ENCODE data around the gene STPG2. TPM values are rescaled to one million over a fixed set of nuclear protein-coding genes. Genes with fewer than 3 reads are reported as not detected.
A peak's percentile ranks its signal among the peaks of the same experiment; 100 is the strongest.

STPG2 gene
- total and polyA plus RNA-seq, 2 of the 8 experiments (the other 6 are each of a cell fraction or from before 2014, with no cell fraction given): 0.03 TPM; not detected in 1

- ChIA-PET CTCF (ENCODE audit: partially characterized antibody) (no interaction called here), POLR2A (ENCODE audit: partially characterized antibody) (no interaction called here)
- no peak for FAIRE-seq
- Histone ChIP-seq H3K23me2 (ENCODE audit: low read depth, low read length) (no peaks in the 10 kb centered on the region; the same call in 1 of the 2 replicates), H3K79me2 (ENCODE audit: control insufficient read depth in 1 of 2, insufficient read depth in 2 of 2, low read length in 2 of 2) (no peaks in the 10 kb centered on the region), H3K4me3 (ENCODE audit: extremely low read depth in 1 of 4, insufficient read depth in 2 of 4, low read depth in 3 of 4, low read length in 4 of 4) (no peak overlapping the region), H3K79me1 (ENCODE audit: low read depth, low read length) (no peaks in the 10 kb centered on the region), H2AK5ac (ENCODE audit: low read depth, low read length) (no peak overlapping the region), H3K4me2 (ENCODE audit: insufficient read depth in 1 of 2, low read depth in 2 of 2, low read length in 2 of 2) (peak overlapping the region; percentile 15 to 47; a peak in 2 of 4 replicates), H3K56ac (replicated peaks; ENCODE audit: insufficient read length, low read depth, low read length) (no peak overlapping the region), H3K4ac (replicated peaks; ENCODE audit: insufficient read length, low read depth, low read length) (no peak overlapping the region), H2BK5ac (ENCODE audit: low read depth, low read length) (peak overlapping the region; percentile 86; the same call in 1 of the 2 replicates), H2AFZ (ENCODE audit: low read length) (peak overlapping the region; percentile 48), H3K36me3 (ENCODE audit: control insufficient read depth in 2 of 4, insufficient read depth in 4 of 4, low read length in 3 of 4) (no peaks in the 10 kb centered on the region), H3K14ac (ENCODE audit: insufficient read length) (no peak overlapping the region), H2BK15ac (ENCODE audit: low read length) (no peak overlapping the region), H3K27me3 (replicated peaks in 1 of 4; ENCODE audit: control insufficient read depth in 3 of 4, extremely low read depth in 1 of 4, insufficient read depth in 3 of 4, low read length in 3 of 4) (no peaks in the 10 kb centered on the region), H3K23ac (ENCODE audit: insufficient read length) (no peak overlapping the region), H3K4me1 (replicated peaks in 1 of 4; ENCODE audit: control insufficient read depth in 3 of 4, insufficient read depth in 4 of 4, low read length in 3 of 4) (peaks cover 0 to 16% (median 1%) of the 10 kb centered on the region in 4 experiments; a peak in 3 of 7 replicates), H3K9me3 (ENCODE audit: insufficient read depth in 2 of 2, low read depth in 1 of 2, low read length in 1 of 2) (no peaks in the 10 kb centered on the region), H3K18ac (ENCODE audit: extremely low read depth, low read length) (no peak overlapping the region), H2BK20ac (ENCODE audit: low read length) (no peak overlapping the region), H4K20me1 (replicated peaks in 1 of 2; ENCODE audit: control insufficient read depth in 1 of 2, insufficient read depth in 2 of 2, low read length in 2 of 2) (no peaks in the 10 kb centered on the region), H2BK12ac (ENCODE audit: low read depth, low read length) (no peak overlapping the region), H4K91ac (replicated peaks; ENCODE audit: insufficient read length, low read length) (no peak overlapping the region), H4K8ac (ENCODE audit: extremely low read depth, insufficient read depth, low read length) (no peak overlapping the region), H3K27ac (ENCODE audit: low read depth, low read length) (no peak overlapping the region), H2BK120ac (replicated peaks; ENCODE audit: low read depth, low read length) (peak overlapping the region; percentile 41), H3K9ac (replicated peaks in 1 of 4; ENCODE audit: extremely low read depth in 1 of 4, low read depth in 3 of 4, low read length in 3 of 4) (no peak overlapping the region), H4K5ac (ENCODE audit: insufficient read length, low read depth, low read length) (no peak overlapping the region)
- no peak for DNase-seq (ENCODE audit: low read depth in 1 of 2, low spot score in 2 of 2)
- WGBS, 2 experiments (ENCODE audit: extremely low coverage in 1 of 2, insufficient coverage in 1 of 2, insufficient read length in 1 of 2, insufficient replicate concordance in 2 of 2, low coverage in 1 of 2, low lambda C conversion rate in 2 of 2, missing lambda C conversion rate in 1 of 2): 43% methylated on average over 2 of the region's 2 CpGs; no CpG with 5 or more reads in 1 of the 2 experiments
- TF ChIP-seq TEAD4 (IDR thresholded peaks at IDR 0.05; ENCODE audit: low read depth, low read length): no peak
- no peak for TF ChIP-seq YY1 (IDR thresholded peaks at IDR 0.05; ENCODE audit: low read depth, low read length)
- no peak for TF ChIP-seq SP1 (IDR thresholded peaks at IDR 0.05; ENCODE audit: low read depth, low read length)
- no peak for TF ChIP-seq ASH2L (IDR thresholded peaks at IDR 0.05; ENCODE audit: low read length)
- no peak for TF ChIP-seq EP300 (IDR thresholded peaks at IDR 0.05; ENCODE audit: borderline replicate concordance in 1 of 2, low read depth in 2 of 2, low read length in 2 of 2)
- TF ChIP-seq JUN (IDR thresholded peaks at IDR 0.05; ENCODE audit: low read depth, low read length): no peak
- TF ChIP-seq SP2 (IDR thresholded peaks at IDR 0.05; ENCODE audit: low read length): no peak
- no peak for TF ChIP-seq CEBPB (IDR thresholded peaks at IDR 0.05; ENCODE audit: low read depth, low read length)
- TF ChIP-seq CHD2 (IDR thresholded peaks at IDR 0.05; ENCODE audit: low read length): no peak
- TF ChIP-seq TAF1 (IDR thresholded peaks at IDR 0.05; ENCODE audit: low read depth, low read length): no peak
- TF ChIP-seq HDAC6 (IDR thresholded peaks at IDR 0.05; ENCODE audit: low read depth, low read length): no peak
- TF ChIP-seq SRF (IDR thresholded peaks at IDR 0.05; ENCODE audit: low read depth, low read length): no peak
- no peak for TF ChIP-seq GTF2F1 (IDR thresholded peaks at IDR 0.05; ENCODE audit: borderline replicate concordance, low read depth, low read length)
- no peak for TF ChIP-seq KDM5A (IDR thresholded peaks at IDR 0.05; ENCODE audit: low read length)
- no peak for TF ChIP-seq CTBP2 (IDR thresholded peaks at IDR 0.05; ENCODE audit: borderline replicate concordance, insufficient read depth, insufficient read length, low read length)
- no peak for TF ChIP-seq NANOG (IDR thresholded peaks at IDR 0.05; ENCODE audit: insufficient read depth, low read depth, low read length, poor library complexity, severe bottlenecking)
These were observed 33.3 kb upstream of the STPG2 start for GRCh38 chr4:98176531-98176930.

All from H1 (cell line).